Skeletal muscle tissue (tissue), 4 donors: ENCODE results near the gene PUM1. TPM values are rescaled to one million over a fixed set of nuclear protein-coding genes. Genes with fewer than 3 reads are reported as not detected.
"Not testable (repeated sequence)": the region's sequence is repeated elsewhere in the genome, so short reads cannot be mapped to it uniquely, and the experiment has no call there.

Experiments
- H3K27ac ChIP-seq: one replicate; pipeline ENCODE4 v1.7.0; 2013; ENCODE audit warnings: mild to moderate bottlenecking, low read depth, low read length, inconsistent platforms
- H3K27me3 ChIP-seq, 3 donors: one replicate each; pipeline ENCODE4 v1.7.0; 2013; ENCODE audit warnings: low read length in 3 of 3; ENCODE audit not compliant: control insufficient read depth in 3 of 3, insufficient read depth in 3 of 3
- H3K36me3 ChIP-seq, 3 donors: one replicate each; pipeline ENCODE4 v1.7.0; 2013; ENCODE audit warnings: low read length in 3 of 3; ENCODE audit not compliant: control insufficient read depth in 3 of 3, insufficient read depth in 3 of 3
- H3K4me1 ChIP-seq, 3 donors: one replicate each; pipeline ENCODE4 v1.7.0; 2013; ENCODE audit warnings: low read length in 3 of 3, mild to moderate bottlenecking in 3 of 3; ENCODE audit not compliant: control insufficient read depth in 3 of 3, insufficient read depth in 3 of 3
- H3K4me3 ChIP-seq, 3 donors: one replicate each; pipeline ENCODE4 v1.7.0; 2013; ENCODE audit warnings: low read length in 3 of 3
- H3K9ac ChIP-seq, 3 donors: one replicate each; pipeline ENCODE4 v1.7.0; 2013; ENCODE audit warnings: low read length in 3 of 3, mild to moderate bottlenecking in 3 of 3, moderate library complexity in 2 of 3, low read depth in 1 of 3
- H3K9me3 ChIP-seq, 3 donors: one replicate each; pipeline ENCODE4 v1.7.0; 2013; ENCODE audit warnings: low read length in 3 of 3; ENCODE audit not compliant: control insufficient read depth in 3 of 3
- total RNA-seq: library from RNA; depleted of rRNA; stranded (reverse); fragments of >200 nt; gene quantifications from one replicate; pipeline ENCODE4 v1.2.3, GENCODE V29; 2014
- donor health status: Osteomylitis.

PUM1 gene
- total RNA-seq, 1 donor from 2014 or later, result 68.9 TPM

DNA sequence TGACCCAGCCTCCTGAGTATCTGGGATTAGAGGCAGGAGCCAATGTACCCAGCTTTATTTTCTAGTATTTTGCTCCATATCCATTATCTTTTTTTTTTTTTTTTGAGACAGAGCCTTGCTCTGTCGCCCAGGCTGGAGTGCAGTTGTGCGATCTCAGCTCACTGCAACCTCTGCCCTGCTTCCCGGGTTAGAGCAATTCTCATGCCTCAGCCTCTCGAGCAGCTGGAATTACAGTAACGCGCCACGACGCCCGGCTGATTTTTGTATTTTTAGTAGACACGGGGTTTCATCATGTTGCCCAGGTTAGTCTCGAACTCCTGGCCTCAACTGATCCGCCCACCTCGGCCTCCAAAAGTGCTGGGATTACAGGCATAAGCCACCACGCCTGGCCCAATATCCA lies 12.9 kb downstream of the PUM1 start:
- Histone ChIP-seq H3K36me3 (peaks cover 0 to 14% (median 10%) of the 10 kb centered on the region in 3 donors), H3K4me1 (peaks cover 14 to 23% (median 17%) of the 10 kb centered on the region in 3 donors)
- not testable (repeated sequence) for H3K9me3 ChIP-seq, H3K27me3 ChIP-seq, H3K27ac ChIP-seq, H3K9ac ChIP-seq, H3K4me3 ChIP-seq

DNA sequence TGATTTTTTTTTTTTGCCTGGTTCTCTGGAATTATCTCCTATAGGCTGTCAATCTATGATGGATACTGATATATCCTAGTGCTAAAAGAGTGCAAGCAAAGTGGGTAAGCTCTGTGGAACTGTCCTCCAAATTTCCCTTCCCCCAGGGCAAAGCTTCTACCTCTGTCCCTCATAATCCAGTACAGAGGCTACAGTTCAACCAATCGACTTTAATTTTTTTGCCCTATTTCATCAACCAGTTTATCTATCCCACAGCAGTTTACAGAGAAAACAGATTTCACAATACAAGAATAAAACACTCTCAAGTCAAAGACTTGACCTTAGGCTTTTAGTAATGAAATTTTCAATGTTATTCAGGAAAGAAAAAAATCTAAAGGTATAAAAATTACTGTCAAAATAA lies 13.9 kb downstream of the PUM1 start:
- no peaks in the 10 kb centered on the region for H3K9me3 ChIP-seq
- no peak overlapping the region for H3K9ac ChIP-seq
- H3K27ac ChIP-seq, result no peak overlapping the region
- H3K36me3 ChIP-seq, result peaks cover 0 to 14% (median 10%) of the 10 kb centered on the region in 3 donors
- no peak overlapping the region for H3K4me3 ChIP-seq
- peaks cover 15 to 30% (median 17%) of the 10 kb centered on the region in 3 donors for H3K4me1 ChIP-seq
- H3K27me3 ChIP-seq, result no peaks in the 10 kb centered on the region

DNA sequence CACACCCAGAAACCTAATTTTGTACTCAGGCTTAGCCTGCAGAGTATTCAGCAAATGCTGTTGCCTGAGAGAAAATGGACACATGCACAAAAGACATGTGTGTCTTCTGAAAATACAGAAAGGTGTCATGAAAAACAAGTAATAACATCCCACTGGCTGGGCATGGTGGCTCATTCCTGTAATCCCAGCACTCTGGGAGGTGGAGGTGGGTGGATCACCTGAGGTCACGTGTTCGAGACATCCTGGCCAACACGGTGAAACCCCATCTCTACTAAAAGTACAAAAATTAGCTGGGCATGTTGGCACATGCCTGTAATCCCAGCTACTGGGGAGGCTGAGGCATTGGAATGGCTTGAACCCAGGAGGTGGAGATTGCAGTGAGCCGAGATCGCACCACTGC lies 18.0 kb downstream of the PUM1 start:
- not testable (repeated sequence) for H3K4me3 ChIP-seq, H3K9ac ChIP-seq, H3K27me3 ChIP-seq, H3K27ac ChIP-seq, H3K9me3 ChIP-seq, H3K36me3 ChIP-seq
- peaks cover 0 to 10% (median 3%) of the 10 kb centered on the region in 3 donors for H3K4me1 ChIP-seq

DNA sequence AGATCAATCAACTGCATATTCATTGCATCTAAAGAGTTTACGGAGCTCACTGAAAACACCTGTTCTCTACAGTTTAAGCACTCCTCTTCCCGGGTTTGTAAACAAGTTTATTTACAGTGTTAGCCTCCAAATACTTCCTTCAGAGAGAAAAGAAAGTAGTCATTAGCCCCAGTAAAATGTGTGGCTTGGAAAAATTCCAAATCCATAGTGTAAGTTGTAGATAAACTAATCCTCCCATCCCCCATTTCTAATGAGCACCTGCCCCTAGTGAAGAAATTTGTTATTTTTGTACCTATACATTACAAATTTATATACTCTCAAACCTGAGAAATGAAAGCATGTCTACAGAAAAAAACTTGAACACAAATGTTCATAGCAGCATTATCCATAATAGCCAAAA lies 21.9 kb downstream of the PUM1 start:
- Histone ChIP-seq H3K4me1 (peaks cover 7 to 12% (median 8%) of the 10 kb centered on the region in 3 donors), H3K4me3 (no peak overlapping the region), H3K9me3 (no peaks in the 10 kb centered on the region), H3K27ac (no peak overlapping the region), H3K36me3 (peaks cover 0 to 5% (median 0%) of the 10 kb centered on the region in 3 donors), H3K9ac (no peak overlapping the region), H3K27me3 (no peaks in the 10 kb centered on the region)

DNA sequence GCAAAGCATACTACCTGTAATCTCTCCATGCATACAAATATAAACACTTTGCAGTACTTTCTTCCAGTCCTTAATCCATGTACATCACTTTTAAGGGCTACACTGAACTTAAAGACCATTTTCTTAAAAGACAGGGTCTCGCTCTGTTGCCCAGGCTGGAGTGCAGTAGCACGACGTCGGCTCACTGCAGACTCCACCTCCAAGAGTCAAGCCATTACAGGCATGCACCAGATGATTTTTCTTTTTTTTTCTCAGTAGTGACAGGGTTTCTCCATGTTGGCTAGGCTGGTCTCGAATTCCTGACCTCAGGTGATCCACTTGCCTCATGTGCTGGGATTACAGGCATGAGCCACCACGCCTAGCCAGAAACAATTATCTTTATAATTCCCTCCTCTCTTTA lies 22.9 kb downstream of the PUM1 start:
- Histone ChIP-seq H3K27ac (no peak overlapping the region), H3K4me1 (peaks cover 14 to 16% (median 14%) of the 10 kb centered on the region in 3 donors), H3K9me3 (no peaks in the 10 kb centered on the region), H3K27me3 (no peaks in the 10 kb centered on the region), H3K9ac (no peak overlapping the region), H3K4me3 (no peak overlapping the region), H3K36me3 (peaks cover 0 to 5% (median 0%) of the 10 kb centered on the region in 3 donors)

DNA sequence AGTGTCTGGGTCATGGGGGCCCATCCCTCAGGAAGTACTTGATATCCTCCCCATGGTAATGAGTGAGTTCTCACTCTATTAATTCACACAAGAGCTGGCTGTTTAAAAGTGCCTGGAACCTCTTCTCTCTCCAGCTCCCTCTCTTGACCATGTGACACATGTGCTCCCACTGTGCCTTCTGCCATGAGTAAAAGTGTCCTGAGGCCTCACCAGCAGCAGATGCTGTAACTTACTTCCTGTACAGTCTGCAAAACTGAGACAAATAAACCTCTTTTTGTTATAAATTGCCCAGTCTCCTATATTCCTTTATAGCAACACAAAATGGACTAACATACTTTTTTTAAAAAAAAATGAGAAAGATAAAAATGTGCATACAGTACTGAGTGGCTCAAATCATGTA lies 24.0 kb downstream of the PUM1 start:
- Histone ChIP-seq H3K9me3 (no peaks in the 10 kb centered on the region), H3K36me3 (peaks cover 0 to 5% (median 0%) of the 10 kb centered on the region in 3 donors), H3K27me3 (no peaks in the 10 kb centered on the region), H3K4me3 (no peak overlapping the region), H3K4me1 (peaks cover 9 to 14% (median 10%) of the 10 kb centered on the region in 3 donors), H3K27ac (no peak overlapping the region), H3K9ac (no peak overlapping the region)

DNA sequence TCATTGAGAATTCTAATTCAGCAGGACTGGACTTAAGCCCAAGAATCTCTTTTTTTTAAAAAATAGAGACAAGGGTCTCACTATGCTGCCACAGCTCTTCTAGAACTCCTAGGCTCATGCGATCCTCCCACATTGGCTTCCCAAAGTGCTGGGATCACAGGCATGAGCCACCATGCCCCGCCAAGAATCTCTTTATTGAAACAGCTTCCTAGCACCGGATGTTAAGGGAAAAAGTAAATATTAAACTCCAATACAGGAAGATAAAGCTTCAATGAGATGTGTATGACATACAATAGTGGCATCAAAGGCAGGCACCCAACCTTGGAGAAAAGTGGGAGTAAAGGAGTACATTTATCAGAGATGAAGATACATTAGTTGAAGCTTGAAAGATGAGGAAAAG lies 25.5 kb downstream of the PUM1 start:
- H3K4me1 ChIP-seq, result peaks cover 9 to 16% (median 11%) of the 10 kb centered on the region in 3 donors
- peaks cover 0 to 5% (median 0%) of the 10 kb centered on the region in 3 donors for H3K36me3 ChIP-seq
- H3K9ac ChIP-seq, result no peak overlapping the region
- no peak overlapping the region for H3K27ac ChIP-seq
- no peaks in the 10 kb centered on the region for H3K27me3 ChIP-seq
- no peaks in the 10 kb centered on the region for H3K9me3 ChIP-seq
- H3K4me3 ChIP-seq, result no peak overlapping the region

DNA sequence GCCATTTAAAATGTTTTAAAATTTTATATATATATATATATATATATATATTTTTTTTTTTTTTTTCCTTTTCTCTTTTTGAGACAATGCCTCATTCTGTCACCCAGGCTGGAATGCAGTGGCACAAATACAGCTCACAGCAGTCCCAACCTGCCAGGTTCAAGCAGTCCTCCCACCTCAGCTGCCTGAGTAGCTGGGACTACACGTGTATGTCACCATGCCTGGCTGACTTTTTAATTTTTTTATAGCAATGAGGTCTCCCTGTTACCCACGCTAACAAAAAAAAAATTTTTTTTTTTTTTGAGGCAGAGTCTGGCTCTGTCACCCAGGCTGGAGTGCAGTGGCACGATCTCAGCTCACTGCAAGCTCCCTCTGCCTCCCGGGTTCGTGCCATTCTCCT lies 26.6 kb downstream of the PUM1 start:
- H3K9me3 ChIP-seq, result not testable (repeated sequence)

DNA sequence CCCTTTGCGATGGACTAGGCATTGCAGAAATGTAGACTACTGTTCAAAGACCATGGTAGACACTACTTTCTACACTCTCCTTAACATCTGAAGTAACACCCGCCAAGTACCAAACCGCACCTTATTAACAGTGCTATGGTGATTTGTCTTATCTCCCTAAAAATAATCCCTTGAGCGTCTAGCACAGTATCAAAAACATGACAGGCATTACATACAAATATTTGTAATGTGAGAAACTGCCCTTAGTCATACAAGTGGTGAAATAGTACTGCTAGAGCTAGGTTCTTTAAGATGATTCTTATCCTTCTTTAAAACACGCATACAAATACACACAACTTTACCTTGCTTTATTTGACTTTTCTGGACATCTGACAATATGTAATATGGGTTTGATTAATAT lies 27.2 kb downstream of the PUM1 start:
- no peak overlapping the region for H3K9ac ChIP-seq
- no peak overlapping the region for H3K4me3 ChIP-seq
- H3K27me3 ChIP-seq, result no peaks in the 10 kb centered on the region
- H3K9me3 ChIP-seq, result no peaks in the 10 kb centered on the region
- peaks cover 17 to 22% (median 20%) of the 10 kb centered on the region in 3 donors for H3K4me1 ChIP-seq
- peaks cover 0 to 3% (median 0%) of the 10 kb centered on the region in 3 donors for H3K36me3 ChIP-seq
- no peak overlapping the region for H3K27ac ChIP-seq

More for the DNA sequence above, 26.6 kb downstream of the PUM1 start:
- not testable (repeated sequence) for H3K4me3 ChIP-seq, H3K27ac ChIP-seq, H3K27me3 ChIP-seq, H3K36me3 ChIP-seq, H3K9ac ChIP-seq
- peaks cover 17% of the 10 kb centered on the region in 3 donors for H3K4me1 ChIP-seq

DNA sequence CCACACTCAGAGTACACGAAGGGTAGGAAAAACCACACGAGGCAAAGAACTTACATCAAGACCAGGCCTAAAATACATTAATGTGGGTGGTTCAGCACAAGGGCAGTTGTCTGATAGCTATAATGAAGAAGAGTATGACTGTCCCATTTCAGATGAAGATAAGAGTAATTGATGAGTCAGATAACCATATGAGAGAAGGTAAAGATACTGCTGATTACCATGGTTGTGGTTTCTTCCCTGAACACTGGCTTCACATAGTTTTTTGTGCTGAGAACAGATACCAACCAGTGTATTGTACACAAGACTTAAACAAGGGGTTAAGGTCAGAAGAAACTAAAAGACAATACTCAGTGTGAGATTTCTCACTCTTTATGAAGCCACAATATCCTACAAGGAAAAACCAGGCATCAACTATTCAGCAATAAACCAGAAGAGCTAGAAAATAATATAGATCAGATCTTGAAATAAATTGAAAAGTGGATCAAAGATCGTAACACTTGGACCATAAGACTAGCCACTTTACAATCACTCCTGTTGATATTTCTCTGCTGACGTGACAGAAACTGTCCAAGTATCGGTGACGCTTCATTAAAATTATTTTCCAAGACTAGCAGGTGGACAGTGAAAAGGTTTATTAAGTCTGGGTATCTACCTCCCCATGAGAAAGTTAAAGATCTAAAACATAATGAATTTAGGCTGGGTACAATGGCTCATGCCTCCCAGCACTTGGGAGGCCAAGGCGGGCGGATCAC lies 28.6 kb downstream of the PUM1 start:
- peaks cover 17 to 20% (median 19%) of the 10 kb centered on the region in 3 donors for H3K4me1 ChIP-seq
- no peak overlapping the region for H3K27ac ChIP-seq
- peaks cover 0 to 3% (median 0%) of the 10 kb centered on the region in 3 donors for H3K36me3 ChIP-seq
- H3K4me3 ChIP-seq, result no peak overlapping the region
- no peak overlapping the region for H3K9ac ChIP-seq
- no peaks in the 10 kb centered on the region for H3K9me3 ChIP-seq
- H3K27me3 ChIP-seq, result no peaks in the 10 kb centered on the region
